HCT116 (cell line): Measurements from ENCODE around the gene CLOCK.

ENCODE experiments used
- ELF1 ChIP-seq: IDR thresholded peaks from 2 replicates; pipeline ENCODE4 v1.6.1; 2012; ENCODE audit warnings: low read depth, borderline replicate concordance
- EZH2 ChIP-seq: fragments of 200-600 bp; sonication (generic); IDR thresholded peaks from 2 replicates; pipeline ENCODE4 v1.6.1; 2017; ENCODE audit warnings: antibody characterized with exemption, mixed run types
- JUND ChIP-seq: IDR thresholded peaks from 2 replicates; pipeline ENCODE4 v1.6.1; 2012
- POLR2AphosphoS5 ChIP-seq: IDR thresholded peaks from 2 replicates; pipeline ENCODE4 v1.6.1; 2011; ENCODE audit warnings: mild to moderate bottlenecking, low read depth, low read length, moderate library complexity
- RAD21 ChIP-seq: IDR thresholded peaks from 2 replicates; pipeline ENCODE4 v1.6.1; 2012; ENCODE audit warnings: low read depth, mild to moderate bottlenecking
- REST ChIP-seq: IDR thresholded peaks from 2 replicates; pipeline ENCODE4 v1.6.1; 2012; ENCODE audit warnings: low read depth
- YY1 ChIP-seq: IDR thresholded peaks from 2 replicates; pipeline ENCODE4 v1.6.1; 2011; ENCODE audit warnings: low read length, low read depth, moderate library complexity, mild to moderate bottlenecking; ENCODE audit not compliant: insufficient replicate concordance; ENCODE audit errors: extremely low read depth
- ZNF274 ChIP-seq: fragments of 200-500 bp; sonication (Bioruptor generic); IDR thresholded peaks from 2 replicates; pipeline ENCODE4 v1.6.1; 2014; ENCODE audit warnings: mild to moderate bottlenecking, low read depth, low read length, inconsistent platforms
- TF ChIP-seq, protein P1 (sequence below), 3 experiments: fragments of 200-600 bp in 1 of 3; sonication (generic) in 1 of 3; IDR thresholded peaks in 2 of 3; conservative IDR thresholded peaks in 1 of 3; 2 replicates each; pipeline ENCODE4 v1.5.1; 2012 to 2017; ENCODE audit warnings: low read depth in 2 of 3, low read length in 2 of 3, antibody characterized with exemption in 1 of 3, borderline replicate concordance in 1 of 3, control low read depth in 1 of 3, mild to moderate bottlenecking in 1 of 3, mixed read lengths in 1 of 3, mixed run types in 1 of 3, moderate library complexity in 1 of 3; ENCODE audit not compliant: insufficient read depth in 1 of 3
- TF ChIP-seq, protein P2 (sequence below): IDR thresholded peaks from 2 replicates; pipeline ENCODE4 v1.6.1; 2011; ENCODE audit warnings: mild to moderate bottlenecking, low read length, moderate library complexity; ENCODE audit not compliant: insufficient replicate concordance; ENCODE audit errors: extremely low read depth

DNA sequence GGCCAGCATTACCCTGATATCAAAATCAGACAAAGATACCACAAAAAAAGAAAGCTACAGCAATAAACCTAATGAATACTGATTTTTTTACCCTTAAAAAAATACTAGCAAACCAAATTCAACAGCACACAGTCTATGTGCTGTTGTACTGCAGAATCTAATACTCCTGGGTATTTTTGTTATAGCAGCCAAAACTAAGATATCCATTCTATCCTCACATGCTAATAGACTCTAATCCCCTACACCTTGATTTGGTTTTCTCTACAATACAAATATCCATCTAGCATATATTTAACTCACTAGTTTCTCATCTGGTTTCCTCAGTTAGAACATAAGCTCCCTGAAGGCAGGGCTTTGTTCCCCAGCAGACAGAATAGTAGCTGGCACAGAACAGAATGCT, 12.4 kb downstream of the CLOCK start:
- TF ChIP-seq ELF1: no peak
- TF ChIP-seq, protein P1, sequence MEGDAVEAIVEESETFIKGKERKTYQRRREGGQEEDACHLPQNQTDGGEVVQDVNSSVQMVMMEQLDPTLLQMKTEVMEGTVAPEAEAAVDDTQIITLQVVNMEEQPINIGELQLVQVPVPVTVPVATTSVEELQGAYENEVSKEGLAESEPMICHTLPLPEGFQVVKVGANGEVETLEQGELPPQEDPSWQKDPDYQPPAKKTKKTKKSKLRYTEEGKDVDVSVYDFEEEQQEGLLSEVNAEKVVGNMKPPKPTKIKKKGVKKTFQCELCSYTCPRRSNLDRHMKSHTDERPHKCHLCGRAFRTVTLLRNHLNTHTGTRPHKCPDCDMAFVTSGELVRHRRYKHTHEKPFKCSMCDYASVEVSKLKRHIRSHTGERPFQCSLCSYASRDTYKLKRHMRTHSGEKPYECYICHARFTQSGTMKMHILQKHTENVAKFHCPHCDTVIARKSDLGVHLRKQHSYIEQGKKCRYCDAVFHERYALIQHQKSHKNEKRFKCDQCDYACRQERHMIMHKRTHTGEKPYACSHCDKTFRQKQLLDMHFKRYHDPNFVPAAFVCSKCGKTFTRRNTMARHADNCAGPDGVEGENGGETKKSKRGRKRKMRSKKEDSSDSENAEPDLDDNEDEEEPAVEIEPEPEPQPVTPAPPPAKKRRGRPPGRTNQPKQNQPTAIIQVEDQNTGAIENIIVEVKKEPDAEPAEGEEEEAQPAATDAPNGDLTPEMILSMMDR (IDR thresholded peaks at IDR 0.05 in 2 of 3, conservative IDR thresholded peaks at IDR 0.05 in 1 of 3; ENCODE audit: borderline replicate concordance in 1 of 3, insufficient read depth in 1 of 3, low read depth in 2 of 3, low read length in 2 of 3): no peak
- no peak for TF ChIP-seq POLR2AphosphoS5
- TF ChIP-seq EZH2: no peak
- TF ChIP-seq JUND: no peak
- TF ChIP-seq YY1: no peak
- no peak for TF ChIP-seq RAD21
- TF ChIP-seq ZNF274: no peak
- TF ChIP-seq REST: no peak
- TF ChIP-seq, protein P2, sequence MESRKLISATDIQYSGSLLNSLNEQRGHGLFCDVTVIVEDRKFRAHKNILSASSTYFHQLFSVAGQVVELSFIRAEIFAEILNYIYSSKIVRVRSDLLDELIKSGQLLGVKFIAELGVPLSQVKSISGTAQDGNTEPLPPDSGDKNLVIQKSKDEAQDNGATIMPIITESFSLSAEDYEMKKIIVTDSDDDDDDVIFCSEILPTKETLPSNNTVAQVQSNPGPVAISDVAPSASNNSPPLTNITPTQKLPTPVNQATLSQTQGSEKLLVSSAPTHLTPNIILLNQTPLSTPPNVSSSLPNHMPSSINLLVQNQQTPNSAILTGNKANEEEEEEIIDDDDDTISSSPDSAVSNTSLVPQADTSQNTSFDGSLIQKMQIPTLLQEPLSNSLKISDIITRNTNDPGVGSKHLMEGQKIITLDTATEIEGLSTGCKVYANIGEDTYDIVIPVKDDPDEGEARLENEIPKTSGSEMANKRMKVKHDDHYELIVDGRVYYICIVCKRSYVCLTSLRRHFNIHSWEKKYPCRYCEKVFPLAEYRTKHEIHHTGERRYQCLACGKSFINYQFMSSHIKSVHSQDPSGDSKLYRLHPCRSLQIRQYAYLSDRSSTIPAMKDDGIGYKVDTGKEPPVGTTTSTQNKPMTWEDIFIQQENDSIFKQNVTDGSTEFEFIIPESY: no peak
